Fibroblast of pulmonary artery (primary cell): ENCODE data around the gene HAPLN2.

Source experiments
- DNase-seq: peaks from one replicate; pipeline ENCODE4 v3.0.0-alpha.2; 2010; ENCODE audit warnings: low read depth
- H3K4me3 ChIP-seq: replicated peaks from 2 replicates; pipeline ENCODE4 v1.5.1; 2011; ENCODE audit warnings: low read depth, mild to moderate bottlenecking, control low read depth, low read length, moderate library complexity
- CTCF ChIP-seq: IDR thresholded peaks from 2 replicates; pipeline ENCODE4 v1.5.1; 2011; ENCODE audit warnings: mild to moderate bottlenecking, control low read depth, low read length, inconsistent platforms; ENCODE audit errors: missing control alignments

Gene HAPLN2

DNA sequence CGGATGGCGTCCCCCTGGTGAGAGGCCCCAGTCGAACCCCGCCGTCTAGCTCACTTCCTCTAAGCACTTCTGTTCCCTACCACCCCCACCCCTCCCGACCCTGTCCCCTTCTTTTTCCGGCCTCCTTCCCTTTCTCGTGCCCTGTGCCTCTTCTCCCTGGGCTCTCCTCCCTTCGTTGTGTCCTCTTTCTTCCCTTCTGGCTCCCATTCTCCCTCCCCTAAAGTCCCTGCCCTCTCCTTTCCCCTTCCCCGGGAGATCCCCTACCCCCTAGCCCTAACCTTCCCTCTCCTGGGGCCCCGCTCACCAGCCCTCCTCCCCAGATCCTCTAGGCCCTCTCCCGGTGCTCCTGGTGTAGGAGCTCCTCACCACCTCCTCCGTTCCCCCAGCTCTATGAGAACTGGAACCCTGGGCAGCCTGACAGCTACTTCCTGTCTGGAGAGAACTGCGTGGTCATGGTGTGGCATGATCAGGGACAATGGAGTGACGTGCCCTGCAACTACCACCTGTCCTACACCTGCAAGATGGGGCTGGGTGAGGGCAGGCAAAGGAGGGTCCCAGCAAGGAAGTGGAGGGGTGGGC is 38.6 kb downstream of the HAPLN2 start:
- H3K4me3 ChIP-seq = no peak overlapping the region
- no peak for DNase-seq
- TF ChIP-seq CTCF = no peak

DNA sequence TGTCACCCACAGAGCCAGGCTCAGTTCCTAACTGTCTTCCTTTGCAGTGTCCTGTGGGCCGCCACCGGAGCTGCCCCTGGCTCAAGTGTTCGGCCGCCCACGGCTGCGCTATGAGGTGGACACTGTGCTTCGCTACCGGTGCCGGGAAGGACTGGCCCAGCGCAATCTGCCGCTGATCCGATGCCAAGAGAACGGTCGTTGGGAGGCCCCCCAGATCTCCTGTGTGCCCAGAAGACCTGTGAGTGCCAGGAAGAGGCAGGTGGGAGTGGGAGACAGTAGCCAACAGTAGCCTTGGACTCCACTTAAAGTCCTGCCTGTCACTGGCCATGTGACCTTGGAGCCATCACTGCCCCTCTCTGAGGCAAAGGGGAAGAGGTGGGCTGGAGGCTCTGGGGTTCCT is 39.3 kb downstream of the HAPLN2 start:
- no peak overlapping the region for H3K4me3 ChIP-seq
- no peak for DNase-seq
- no peak for TF ChIP-seq CTCF

DNA sequence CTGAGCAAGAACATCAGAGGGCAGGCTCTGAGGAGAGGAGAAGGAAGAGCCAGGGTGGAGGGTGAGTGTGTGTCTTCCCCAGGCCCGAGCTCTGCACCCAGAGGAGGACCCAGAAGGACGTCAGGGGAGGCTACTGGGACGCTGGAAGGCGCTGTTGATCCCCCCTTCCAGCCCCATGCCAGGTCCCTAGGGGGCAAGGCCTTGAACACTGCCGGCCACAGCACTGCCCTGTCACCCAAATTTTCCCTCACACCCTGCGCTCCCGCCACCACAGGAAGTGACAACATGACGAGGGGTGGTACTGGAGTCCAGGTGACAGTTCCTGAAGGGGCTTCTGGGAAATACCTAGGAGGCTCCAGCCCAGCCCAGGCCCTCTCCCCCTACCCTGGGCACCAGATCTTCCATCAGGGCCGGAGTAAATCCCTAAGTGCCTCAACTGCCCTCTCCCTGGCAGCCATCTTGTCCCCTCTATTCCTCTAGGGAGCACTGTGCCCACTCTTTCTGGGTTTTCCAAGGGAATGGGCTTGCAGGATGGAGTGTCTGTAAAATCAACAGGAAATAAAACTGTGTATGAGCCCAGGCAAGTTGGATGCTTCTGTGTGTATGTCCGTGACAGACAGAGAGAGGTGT is 39.8 kb downstream of the HAPLN2 start:
- no peak for TF ChIP-seq CTCF
- H3K4me3 ChIP-seq = no peak overlapping the region
- DNase-seq = no peak

- no peak for TF ChIP-seq CTCF
- no peak overlapping the region for H3K4me3 ChIP-seq
- no peak for DNase-seq
These were observed 40.4 kb downstream of the HAPLN2 start for GRCh38 chr1:156659661-156659987.

- H3K4me3 ChIP-seq = no peak overlapping the region
- peak; percentile 97 for DNase-seq
- peak; percentile 91 for TF ChIP-seq CTCF
These were observed 41.0 kb downstream of the HAPLN2 start for GRCh38 chr1:156659988-156660751.

DNA sequence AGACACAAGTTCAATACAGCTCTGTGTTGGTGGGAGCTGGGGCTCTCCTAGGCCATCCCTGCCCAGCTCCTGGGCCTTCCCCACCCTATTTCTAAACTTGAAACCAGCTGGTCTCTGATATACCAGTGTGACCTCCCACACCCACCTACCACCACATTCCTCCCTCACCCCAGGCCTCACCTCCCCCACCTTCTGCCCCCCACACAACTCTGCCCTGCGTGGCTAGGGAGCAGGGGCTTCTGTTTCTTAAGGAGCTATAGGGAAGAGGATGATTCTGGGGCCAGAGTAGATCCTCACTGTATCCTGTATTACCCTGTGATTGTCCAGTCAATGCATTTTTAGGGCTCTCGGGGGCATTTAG is 41.5 kb downstream of the HAPLN2 start:
- no peak overlapping the region for H3K4me3 ChIP-seq
- no peak for DNase-seq
- no peak for TF ChIP-seq CTCF
